NCI-H510A (cell line): Measurements from ENCODE around the gene TMEM129.
A peak's percentile ranks its signal among the peaks of the same experiment; 100 is the strongest.

Experiments used
- DNase-seq: peaks from one replicate; lab custom pipeline; 2025; lab: John Stamatoyannopoulos, UW

The TMEM129 gene

DNA sequence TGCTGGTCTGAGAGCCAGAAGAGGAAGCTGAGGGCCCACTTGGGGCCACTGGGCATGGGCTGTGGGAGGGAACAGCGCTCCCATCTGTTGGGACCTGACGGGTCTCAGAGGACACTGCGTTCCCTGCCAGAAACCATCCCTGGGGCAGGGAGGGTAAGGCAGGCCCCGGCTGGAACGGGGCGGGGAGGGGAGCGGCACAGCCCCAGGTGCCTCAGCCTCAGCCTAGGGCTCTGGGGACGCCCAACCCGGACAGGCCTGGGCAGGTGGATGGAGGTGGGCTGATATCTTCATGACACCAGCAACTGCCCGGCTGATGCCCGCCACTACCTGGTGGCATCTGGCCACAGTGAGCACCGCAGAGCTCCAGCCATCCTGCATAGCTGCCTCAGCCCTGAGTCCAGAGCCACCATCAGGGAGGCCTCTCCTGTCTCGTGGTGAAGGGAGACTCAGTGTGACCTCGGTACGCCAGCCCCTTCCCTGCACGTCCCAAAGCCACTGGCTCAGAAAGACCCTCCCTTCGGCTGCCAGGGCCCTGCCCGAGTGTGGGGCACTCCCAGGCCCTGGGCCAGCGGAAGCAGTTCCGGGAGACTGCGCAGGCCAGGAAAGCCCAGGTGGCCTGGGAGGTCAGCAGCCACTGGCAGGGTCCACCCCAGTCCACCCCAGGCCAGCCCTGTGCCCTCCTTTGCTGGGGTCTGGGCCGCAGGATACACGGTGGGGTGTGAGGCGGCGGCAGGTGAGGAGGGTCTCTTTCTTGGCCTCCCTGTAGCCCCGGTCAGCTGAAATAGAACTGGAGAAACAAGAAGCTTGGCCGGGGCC lies 37.4 kb upstream of the TMEM129 start:
- no peak for DNase-seq

DNA sequence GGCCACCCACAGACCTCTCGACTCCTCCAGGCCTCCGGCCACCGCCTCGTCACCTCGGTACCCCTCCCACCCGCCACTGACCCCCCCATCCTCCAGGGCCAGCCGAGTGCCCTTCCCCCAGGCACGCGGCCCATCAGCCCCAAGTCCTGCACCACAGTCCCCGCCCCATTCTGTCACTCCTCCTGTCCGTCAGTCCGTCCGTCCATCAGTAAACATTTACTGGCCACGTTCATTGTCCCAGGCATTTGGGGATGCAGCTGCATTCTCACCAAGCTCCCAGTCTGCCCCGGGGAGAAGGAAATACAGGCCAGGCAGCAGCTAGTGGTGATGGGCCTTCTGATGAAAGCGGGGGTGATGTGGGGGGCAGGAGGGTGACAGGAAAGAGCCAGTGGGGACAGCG lies 36.7 kb upstream of the TMEM129 start:
- no peak for DNase-seq

DNA sequence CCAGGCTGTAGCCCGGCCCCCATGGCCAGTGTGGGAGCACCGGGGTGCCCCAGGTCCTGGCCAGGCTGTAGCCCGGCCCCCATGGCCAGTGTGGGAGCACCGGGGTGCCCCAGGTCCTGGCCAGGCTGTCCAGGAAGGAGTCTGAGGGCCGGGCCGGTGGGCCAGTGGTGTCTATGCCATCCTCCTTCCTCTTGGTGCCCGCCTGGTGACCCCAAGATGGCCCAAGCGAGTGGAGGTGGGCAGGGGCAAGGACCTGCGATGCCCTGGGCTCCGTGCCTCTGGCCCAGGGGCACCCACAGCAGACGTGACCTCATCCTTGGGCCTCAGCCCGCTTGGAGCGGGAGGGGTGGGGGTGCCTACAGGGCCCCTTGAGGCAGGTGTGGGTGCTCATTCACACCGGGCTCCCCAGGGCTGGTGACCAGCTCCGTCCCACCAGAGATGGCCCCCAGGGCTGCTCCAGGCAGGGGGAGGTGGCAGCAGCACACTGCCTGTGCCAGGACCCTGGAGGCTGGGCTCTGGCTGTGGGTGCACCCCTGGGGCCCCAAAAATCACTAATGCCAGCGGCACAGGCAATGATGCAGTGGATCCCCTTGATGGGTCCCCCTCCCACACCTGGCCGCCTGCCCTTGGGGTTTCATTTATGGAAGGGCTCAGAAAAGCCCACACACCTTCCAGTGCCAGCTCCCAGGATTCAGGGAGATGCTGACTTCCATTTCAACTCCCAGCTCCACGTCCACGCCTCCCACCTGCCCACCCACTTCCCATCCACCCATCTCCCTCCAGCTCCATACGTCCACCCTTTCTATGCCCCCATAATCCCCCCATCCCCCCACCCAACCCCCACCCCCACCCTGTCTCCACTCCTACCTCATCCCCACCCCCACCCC lies 36.0 kb upstream of the TMEM129 start:
- no peak for DNase-seq

DNA sequence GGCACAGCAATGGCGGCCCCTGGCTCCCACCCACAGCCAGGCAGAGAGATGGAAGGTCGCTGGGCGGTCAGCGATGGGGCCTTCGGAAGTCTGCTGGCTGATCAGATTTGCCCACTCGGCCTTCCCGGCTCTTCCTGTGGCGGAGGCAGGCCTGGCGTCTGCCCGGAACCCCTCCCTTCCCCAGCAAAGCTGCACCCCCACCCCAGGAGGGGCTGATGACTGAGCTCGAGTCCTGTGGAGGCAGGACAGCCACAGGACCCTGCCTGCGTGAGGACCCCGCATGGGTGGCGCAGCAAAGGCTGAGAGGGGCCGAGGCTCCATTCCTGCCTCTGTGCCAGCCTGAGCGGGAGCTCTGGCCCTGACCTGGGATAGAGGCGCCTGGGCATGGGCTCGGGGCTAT lies 35.0 kb upstream of the TMEM129 start:
- DNase-seq = no peak

DNA sequence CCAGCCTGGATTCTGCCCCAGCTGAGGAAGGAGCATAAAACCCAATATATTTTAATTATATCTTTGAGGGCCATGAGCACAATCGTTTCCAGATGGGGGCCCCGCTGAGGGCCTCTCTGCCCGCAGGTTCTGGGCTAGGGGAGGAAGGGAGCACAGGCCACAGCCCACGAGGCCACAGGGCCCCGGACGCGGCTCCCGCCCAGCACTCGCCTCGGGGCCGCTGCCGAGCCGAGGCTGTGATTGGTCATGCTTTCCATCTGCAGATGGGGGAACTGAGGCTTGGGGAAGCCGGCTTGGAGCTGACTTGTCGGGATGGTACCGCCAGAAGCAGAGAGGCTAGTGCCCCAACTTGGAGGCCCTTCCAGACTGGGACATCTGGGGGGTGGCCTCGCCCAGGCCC lies 34.2 kb upstream of the TMEM129 start:
- DNase-seq = no peak

DNA sequence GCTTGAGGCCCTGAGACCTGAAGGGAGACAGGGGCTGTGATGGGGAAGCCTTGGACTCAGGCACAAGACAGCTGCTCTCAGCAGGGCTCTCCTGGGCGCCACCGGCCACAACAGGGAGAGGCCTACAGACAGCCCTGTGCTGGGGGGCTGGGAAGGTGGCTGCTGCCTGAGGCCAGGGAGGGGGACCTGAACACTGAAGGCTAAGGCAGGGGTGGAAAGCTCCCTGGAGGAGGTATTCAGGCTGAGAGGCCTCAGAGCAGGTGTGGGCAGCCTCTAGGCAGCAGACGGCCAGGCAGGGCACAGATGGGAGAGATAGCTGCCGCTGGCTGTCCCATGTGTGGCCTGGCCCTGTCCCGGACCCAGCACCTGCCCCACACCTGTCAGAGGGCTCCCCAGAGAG lies 33.2 kb upstream of the TMEM129 start:
- no peak for DNase-seq

DNA sequence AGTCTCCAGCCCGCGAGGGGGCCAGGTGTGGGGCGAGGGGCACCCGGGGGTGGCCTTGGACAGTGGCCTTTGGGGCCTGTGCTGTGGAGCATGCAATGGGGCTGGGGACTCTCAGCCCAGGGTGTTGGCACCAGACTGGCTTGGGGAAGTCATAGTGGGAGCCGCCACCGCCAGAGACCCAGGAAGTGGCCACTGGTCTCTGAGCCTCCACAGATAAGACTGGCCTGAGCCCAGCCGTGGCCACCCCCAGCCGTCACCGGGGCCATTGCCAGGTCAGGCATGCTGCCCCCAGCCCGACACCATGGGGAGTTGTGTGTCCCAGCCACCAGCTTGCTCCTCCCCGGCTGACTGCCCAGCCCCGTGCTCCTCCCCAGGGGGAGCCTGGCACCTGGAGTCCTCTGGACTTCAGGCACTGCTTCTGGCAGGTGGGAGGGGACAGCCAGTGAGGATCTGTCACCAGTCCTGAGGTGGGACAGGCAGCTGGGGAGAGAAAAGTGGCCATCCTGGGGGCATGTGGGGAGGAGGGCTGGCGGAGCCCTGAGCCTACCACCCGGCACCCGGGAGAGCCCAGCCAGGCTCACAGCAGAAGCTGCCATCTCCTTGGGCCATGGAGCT lies 32.7 kb upstream of the TMEM129 start:
- no peak for DNase-seq

DNA sequence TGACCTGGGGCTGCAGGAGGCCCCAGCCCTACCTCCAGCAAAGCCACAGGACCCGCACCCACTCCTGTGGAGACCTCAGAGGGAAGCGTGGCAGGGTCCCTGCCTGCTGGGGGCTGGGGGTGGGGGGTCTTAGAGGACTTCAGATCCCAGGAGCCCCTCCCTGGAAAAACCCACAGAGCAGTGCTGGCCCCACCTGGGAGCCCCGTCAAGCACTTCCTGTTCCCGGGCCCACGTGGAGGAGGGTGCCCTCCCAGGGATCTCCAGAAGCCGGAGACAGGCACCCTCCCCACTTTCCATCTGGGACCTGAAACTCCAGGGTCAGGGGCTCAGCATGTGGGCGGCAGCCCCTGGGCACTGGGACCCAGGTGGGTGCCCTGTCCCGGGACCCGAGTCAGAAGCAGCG lies 32.2 kb upstream of the TMEM129 start:
- no peak for DNase-seq

DNA sequence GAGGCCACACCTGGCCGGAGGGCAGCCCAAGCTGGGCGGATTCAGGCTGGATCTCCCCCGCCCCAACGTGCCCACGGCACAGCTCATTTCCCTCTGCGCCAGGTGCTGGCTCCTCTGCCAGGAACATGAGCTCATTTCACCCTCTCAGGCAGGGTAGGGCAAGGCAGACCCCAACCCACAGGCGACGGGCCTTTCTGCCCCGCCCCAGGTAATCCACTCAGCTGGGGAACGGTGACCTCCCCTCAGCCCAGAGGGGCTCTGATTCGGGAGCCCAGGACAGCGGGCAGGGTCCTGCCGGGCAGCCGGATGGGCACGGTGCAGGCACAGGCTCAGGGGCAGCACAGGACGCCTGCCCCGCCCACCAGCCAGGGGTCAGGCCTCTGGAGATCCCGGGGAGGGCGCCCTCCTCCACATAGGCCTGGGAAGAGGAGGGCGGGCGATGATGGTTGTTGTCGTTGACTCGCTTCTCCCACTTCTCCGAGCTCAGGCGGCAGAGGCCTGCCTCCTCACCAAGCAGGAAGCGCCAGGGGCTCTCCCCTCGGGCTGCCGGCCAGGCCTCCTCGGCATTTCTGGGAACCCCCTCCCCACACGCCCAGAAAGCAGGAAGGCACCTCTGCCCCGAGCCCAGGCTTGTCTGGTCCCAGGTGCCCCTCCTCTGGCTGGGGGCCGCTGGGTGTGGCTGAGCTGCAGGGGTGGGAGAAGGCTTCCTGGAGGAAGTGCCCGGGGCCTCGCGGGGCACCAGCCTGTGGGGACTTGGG lies 31.3 kb upstream of the TMEM129 start:
- peak; percentile 64 for DNase-seq

DNA sequence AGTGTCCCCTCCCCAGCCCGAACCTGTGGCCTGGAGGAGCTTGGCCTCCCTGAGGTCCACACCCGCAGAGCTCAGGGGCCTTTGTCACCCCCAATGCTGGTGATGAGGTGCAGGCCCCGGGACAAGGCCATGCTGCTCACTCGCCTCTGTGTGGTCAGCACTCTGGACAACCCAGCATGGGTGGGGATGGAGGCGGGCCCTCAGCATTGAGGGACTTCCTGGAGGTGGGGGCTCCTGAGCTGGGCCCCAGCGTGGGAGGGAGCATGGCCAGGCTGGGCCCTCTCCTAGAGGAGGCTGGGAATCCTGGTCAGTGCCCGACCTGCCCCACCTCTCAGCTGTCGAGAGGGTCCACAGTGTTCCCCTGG lies 30.8 kb upstream of the TMEM129 start:
- no peak for DNase-seq

DNA sequence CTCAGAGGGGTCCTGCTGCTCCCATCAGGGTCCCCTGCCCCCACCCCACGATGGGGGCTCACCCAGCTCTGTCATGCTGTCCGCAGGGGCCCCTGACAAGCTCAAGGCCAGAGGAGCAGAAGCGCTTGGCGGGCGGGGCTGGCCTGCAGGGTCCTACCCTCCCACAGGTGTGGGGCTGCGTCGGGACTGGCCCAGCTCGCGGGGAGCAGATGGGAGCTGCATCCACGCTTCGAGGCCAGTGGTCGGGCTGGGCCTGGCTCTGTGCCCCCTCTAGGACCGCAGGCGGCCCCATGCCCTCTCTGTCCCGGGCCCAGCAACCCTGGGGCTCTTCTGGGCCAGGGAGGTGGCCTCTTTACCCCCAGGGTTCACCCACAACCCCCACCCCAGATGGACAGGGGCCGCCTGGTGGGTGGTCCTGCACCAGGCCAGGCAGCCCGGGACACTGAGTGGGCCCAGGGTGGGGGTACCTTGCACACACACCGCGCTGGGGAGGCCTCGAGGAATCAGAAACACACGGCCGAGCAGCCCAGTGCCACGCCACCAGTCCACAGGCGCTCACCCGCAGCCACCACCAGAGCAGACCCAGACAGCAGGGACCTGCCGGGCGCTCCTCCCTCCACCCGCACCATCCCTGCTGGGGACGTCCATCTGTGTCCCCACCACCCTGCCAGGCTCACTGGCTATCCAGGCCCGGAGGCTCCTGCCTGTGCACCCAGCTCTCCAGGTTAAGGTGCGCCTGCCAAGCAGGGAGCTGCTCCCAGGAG lies 30.2 kb upstream of the TMEM129 start:
- DNase-seq = no peak

DNA sequence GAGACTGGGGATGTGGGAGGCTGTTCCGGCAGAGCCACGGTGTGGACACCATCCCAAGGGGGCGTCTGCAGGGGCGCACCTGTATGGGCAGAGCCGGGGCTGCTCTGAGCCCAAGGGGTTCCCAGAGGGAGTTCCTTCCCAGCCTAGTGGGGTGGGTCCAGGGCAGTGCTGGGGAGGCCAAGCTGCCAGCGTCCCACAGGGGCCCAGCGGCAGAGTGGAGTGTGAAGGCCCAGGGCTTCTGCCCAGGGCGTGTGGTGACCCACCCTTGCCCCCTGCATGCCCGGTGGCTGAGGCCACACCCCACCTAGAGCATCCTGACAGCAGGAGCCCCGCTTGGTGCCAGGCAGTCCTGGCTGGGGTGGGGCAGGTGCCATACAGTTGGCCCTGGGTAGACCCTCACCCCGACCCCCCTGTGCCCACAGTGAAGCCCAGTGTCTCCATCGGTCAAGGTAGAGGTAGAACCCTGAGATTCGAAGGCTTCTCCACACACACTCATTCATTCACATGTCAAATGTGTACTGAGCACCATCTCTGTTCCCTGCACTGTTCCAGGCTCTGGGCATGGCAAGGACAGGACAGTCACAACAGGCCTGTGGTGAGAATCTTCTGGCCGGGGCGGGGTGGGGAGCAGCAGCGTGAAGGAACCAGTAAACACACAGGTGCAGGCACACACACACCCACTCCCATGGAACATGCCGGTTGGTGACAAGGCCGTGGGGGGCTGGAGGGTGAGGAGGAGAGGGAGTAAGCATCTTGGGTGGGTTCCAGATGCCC lies 29.4 kb upstream of the TMEM129 start:
- no peak for DNase-seq

DNA sequence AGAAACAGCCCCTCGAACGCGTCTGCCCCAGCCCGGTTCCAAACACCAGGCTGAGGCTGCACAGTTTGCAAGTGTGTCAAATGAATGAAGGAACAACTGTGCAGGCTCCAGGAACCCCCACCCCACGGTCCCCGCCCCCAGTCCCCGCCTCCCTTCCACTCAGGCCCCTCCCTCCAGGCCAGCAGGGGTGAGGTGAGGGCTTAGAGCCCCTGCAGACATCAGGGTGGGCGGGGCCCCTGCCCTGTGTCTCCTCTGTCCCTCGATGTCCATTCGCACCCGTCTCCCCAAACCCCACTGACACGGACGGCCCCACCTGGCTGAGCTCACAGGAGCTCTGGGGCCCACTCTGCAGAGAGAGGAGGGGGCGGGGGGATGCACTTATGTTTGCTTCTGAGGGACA lies 28.7 kb upstream of the TMEM129 start:
- no peak for DNase-seq

DNA sequence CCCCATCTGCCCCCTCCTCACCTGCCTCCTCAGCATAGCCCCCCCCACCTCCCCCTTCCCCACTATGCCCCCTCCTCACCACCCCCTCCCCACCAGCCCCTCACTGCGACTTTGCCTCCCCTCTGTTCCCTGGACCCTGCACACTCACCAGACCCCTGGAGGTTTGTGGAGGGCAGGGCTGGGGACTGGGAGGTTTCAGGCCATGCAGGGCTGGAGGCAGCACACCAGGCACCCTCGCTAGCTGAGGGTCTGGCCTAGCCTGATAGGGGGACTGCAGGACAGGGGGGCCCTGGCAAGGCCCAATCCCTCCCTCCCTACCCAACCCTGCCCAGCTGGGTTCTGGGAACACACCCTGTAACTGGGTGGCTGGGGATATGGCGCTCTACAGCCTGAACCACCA lies 28.2 kb upstream of the TMEM129 start:
- no peak for DNase-seq

DNA sequence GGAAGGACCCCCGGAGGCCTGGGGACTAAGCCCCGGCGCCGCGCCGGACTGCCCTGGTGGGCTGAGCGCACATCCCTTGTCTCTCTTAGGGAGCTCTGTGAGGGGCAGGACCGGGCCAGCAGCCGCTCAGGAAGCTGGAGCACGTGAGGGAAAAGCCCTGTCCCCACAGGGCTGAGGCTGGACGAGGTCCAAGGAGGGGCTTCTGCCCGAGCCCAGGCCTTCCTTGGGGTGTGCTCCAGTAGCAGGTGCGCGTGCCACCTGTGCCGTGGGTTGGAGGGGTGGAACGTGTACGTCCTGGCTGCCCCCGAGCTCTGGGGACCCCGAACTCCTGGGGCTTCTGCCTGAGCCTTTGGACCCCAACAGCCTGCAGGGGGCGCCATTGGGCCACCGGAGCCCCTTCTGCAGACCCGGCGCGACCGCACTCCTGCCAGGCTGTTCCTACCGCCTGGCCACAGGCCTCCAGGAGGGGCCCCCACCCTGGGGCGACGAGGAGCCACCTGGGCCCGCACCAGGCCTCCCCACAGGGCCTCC lies 27.4 kb upstream of the TMEM129 start:
- peak; percentile 56 for DNase-seq

DNA sequence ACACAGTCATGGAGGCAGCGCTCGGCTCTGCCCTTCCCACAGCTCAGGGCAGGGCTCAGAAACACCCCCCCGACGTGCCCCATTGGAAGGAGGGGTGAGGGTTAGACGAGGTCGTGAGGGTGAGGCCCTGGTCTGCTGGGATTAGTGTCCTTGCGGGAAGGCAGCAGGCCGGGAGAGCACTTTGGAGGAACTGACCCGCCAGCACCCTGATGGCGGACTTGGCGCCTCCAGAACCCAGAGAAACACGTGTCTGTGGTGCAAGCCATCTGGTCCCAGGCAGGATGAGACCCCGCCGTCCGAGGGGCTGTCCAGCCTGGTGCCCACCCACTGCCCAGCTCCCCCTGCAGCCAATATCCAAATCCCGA lies 26.5 kb upstream of the TMEM129 start:
- no peak for DNase-seq

DNA sequence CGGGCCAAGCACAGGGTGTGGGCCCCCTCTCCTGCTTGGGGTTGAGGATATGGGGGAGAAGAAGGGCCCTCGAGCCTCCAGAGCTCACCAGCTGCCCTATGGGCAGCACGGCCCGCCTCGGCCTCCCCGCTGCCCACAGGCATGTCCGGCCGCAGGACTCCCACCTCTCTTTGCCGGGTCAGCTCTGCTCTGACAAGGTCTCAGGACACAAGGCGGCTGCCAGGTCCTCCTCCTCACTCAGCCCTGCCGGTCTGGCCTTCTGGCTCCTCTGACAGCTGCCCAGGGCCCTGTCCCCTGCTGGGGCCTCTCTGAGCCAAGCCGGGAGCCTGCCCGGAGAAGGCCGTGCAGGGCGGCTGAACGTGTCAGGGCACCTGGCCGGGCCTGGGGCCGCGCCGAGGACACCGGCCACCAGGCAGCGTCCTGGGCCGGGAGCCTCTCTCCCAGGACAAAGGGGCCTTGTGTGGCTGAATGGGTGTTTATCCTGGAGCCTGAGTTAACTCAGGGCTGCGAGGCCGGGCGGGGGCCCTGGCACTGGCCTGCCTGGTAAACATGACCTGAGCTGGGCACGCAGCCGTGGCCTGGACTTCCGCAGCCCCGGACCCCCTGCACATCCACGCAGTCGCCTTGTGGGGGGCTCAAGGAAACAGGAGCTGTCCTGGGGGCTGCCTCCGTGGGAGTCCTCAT lies 25.9 kb upstream of the TMEM129 start:
- no peak for DNase-seq

DNA sequence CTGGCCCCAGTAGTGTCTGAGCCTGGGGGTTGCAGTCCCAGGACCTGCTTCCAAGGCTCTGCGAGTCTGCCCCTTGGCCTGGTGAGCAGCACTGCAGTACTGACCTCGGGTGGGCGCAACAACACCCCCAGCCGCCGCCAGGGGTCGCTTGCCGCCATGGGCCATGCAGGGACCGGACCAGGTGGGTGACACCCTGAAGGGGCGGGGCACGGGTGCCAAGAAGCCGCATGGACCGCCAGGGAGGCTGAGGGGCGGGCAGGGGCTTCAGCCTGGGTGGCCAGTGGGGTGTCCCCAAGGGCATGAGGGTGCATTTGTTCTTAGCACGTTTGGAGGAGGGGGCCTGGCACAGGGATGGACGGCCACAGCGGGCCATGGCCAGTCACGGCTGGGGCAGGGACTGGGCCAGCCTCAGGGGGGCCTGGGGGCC lies 25.2 kb upstream of the TMEM129 start:
- DNase-seq = peak; percentile 55

DNA sequence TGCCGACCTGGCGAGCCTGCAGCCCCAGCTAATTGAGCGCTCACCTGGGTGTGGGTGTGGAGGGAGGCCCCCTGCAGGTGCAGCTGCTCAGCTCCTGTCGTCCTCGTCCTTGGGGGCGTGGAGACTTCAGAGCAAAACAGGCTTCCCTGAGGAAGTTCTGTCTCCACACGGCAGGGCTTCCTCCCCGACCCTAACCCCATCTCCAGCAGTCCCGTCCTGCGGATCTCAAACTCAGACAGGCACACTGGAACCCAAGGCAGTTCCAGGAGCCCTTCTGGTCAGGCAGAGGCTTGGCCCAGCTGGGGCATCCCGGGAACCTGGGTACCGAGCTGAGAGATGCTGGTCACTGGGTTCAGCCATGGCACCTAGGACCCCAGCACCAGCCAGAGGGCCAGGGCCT lies 24.6 kb upstream of the TMEM129 start:
- no peak for DNase-seq

DNA sequence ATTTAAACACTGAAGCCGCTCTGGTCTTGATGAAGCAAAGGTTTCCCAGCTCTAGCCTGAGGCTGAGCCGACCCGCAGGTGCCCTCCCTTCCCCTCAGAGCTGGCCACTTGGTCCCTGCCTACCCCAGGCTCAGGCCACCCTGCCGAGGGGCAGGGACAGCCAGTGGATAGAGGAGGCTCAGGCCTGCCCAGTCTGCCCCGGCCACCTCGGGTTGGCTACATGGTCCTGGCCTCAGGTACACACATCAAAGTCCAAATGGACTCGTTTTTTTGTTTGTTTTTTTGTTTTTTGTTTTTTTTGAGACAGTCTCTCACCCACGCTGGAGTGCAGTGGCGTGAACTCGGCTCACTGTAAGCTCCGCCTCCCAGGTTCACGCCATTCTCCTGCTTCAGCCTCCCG lies 24.0 kb upstream of the TMEM129 start:
- DNase-seq = no peak
